IPS-18a (cell line): ENCODE data around the gene NDUFAF8.
"Not testable (repeated sequence)": the region's sequence is repeated elsewhere in the genome, so short reads cannot be mapped to it uniquely, and the experiment has no call there.

Experiments
- H3K27ac ChIP-seq: one replicate; pipeline ENCODE4 v1.5.1; 2013; ENCODE audit warnings: low read length
- H3K27me3 ChIP-seq: one replicate; pipeline ENCODE4 v1.6.1; 2013; ENCODE audit warnings: mild to moderate bottlenecking, low read length; ENCODE audit not compliant: control insufficient read depth, insufficient read depth
- H3K36me3 ChIP-seq: one replicate; pipeline ENCODE4 v1.6.1; 2013; ENCODE audit warnings: low read depth, low read length; ENCODE audit not compliant: control insufficient read depth
- H3K4me1 ChIP-seq: one replicate; pipeline ENCODE4 v1.6.1; 2013; ENCODE audit warnings: low read depth, low read length; ENCODE audit not compliant: control insufficient read depth
- H3K4me3 ChIP-seq: one replicate; pipeline ENCODE4 v1.5.1; 2013; ENCODE audit warnings: low read length
- H3K9ac ChIP-seq: one replicate; pipeline ENCODE4 v1.6.1; 2013; ENCODE audit warnings: mild to moderate bottlenecking, low read length, moderate library complexity
- H3K9me3 ChIP-seq: one replicate; pipeline ENCODE4 v1.6.1; 2013; ENCODE audit warnings: low read depth, low read length; ENCODE audit not compliant: control insufficient read depth

Gene NDUFAF8

DNA sequence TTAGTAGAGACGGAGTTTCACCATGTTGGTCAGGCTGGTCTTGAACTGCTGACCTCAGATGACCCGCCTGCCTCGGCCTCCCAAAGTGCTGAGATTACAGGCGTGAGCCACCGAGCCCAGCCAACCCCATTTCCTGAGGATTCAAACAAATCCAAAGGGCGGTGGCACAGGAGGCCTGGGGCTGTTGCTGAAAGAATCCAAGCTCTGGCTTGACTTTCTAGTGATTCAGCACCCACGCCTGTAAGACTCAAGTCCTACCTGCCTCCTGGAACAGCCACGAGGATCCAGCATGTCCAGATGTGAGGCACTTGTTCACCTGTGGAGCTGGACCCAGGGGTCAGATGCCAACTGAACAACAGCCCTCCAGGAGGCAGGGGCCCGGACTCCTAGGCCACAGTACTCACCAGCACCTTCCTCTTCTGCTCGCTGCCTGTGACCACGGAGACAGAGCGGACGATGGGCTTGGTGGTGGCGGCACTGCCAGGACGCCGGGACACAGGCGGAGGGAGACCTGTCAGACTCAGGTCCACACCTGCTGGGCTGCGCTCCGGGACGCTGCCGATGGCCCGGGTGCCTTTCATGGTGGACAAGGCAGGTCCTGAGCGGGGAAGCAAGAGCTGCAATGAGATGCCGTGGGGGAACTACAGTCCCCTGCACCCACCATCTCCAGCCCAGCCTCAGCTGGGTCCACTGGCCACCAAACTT is 19.5 kb upstream of the NDUFAF8 start:
- H3K27me3 ChIP-seq: no peaks in the 10 kb centered on the region
- no peak overlapping the region for H3K27ac ChIP-seq
- H3K4me1 ChIP-seq: peaks cover 5% of the 10 kb centered on the region
- no peaks in the 10 kb centered on the region for H3K9me3 ChIP-seq
- H3K4me3 ChIP-seq: no peak overlapping the region
- H3K9ac ChIP-seq: no peak overlapping the region
- peaks cover 3% of the 10 kb centered on the region for H3K36me3 ChIP-seq

GRCh38 chr17:81221371-81221841 is 17.7 kb upstream of the NDUFAF8 start:
- peaks cover 5% of the 10 kb centered on the region for H3K4me1 ChIP-seq
- H3K36me3 ChIP-seq: peaks cover 3% of the 10 kb centered on the region
- no peak overlapping the region for H3K9ac ChIP-seq
- peak overlapping the region; percentile 78 for H3K4me3 ChIP-seq
- no peak overlapping the region for H3K27ac ChIP-seq
- H3K27me3 ChIP-seq: no peaks in the 10 kb centered on the region
- H3K9me3 ChIP-seq: no peaks in the 10 kb centered on the region

- Histone ChIP-seq H3K27ac (no peak overlapping the region), H3K36me3 (peaks cover 3% of the 10 kb centered on the region), H3K9me3 (no peaks in the 10 kb centered on the region), H3K27me3 (no peaks in the 10 kb centered on the region), H3K9ac (peak overlapping the region; percentile 57), H3K4me3 (peak overlapping the region; percentile 78), H3K4me1 (peaks cover 5% of the 10 kb centered on the region)
These were observed 17.1 kb upstream of the NDUFAF8 start for GRCh38 chr17:81221842-81222619.

GRCh38 chr17:81222620-81222905 is 16.6 kb upstream of the NDUFAF8 start:
- peak overlapping the region; percentile 78 for H3K4me3 ChIP-seq
- H3K27me3 ChIP-seq: no peaks in the 10 kb centered on the region
- peaks cover 1% of the 10 kb centered on the region for H3K36me3 ChIP-seq
- H3K27ac ChIP-seq: no peak overlapping the region
- peaks cover 5% of the 10 kb centered on the region for H3K4me1 ChIP-seq
- H3K9ac ChIP-seq: peak overlapping the region; percentile 57
- no peaks in the 10 kb centered on the region for H3K9me3 ChIP-seq

- peak within 1 kb of the TSS; percentile 78 for H3K4me3 ChIP-seq
- peaks cover 5% of the 10 kb centered on the region for H3K4me1 ChIP-seq
- no peaks in the 10 kb centered on the region for H3K36me3 ChIP-seq
- no peaks in the 10 kb centered on the region for H3K9me3 ChIP-seq
- H3K9ac ChIP-seq: peak within 1 kb of the TSS; percentile 71
- no peaks in the 10 kb centered on the region for H3K27me3 ChIP-seq
- H3K27ac ChIP-seq: no peak within 1 kb of the TSS
These were observed 16.0 kb upstream of the NDUFAF8 start, which contains the start of gene CEP131 for GRCh38 chr17:81222906-81223761. Gene CEP131, minus strand, starts transcription at chr17:81222965. Its CDS starts 2,909 bp downstream, at chr17:81220056.

- H3K9ac ChIP-seq: peak overlapping the region; percentile 71
- H3K4me3 ChIP-seq: peak overlapping the region; percentile 60
- H3K36me3 ChIP-seq: no peaks in the 10 kb centered on the region
- no peaks in the 10 kb centered on the region for H3K27me3 ChIP-seq
- H3K4me1 ChIP-seq: peaks cover 5% of the 10 kb centered on the region
- no peak overlapping the region for H3K27ac ChIP-seq
- H3K9me3 ChIP-seq: no peaks in the 10 kb centered on the region
These were observed 15.4 kb upstream of the NDUFAF8 start for GRCh38 chr17:81223762-81224130.

GRCh38 chr17:81227630-81228029 is 11.5 kb upstream of the NDUFAF8 start:
- H3K4me3 ChIP-seq, H3K9me3 ChIP-seq, H3K36me3 ChIP-seq, H3K9ac ChIP-seq, H3K4me1 ChIP-seq, H3K27me3 ChIP-seq, H3K27ac ChIP-seq: not testable (repeated sequence)

GRCh38 chr17:81228420-81228819 is 10.7 kb upstream of the NDUFAF8 start:
- no peak overlapping the region for H3K4me3 ChIP-seq
- no peaks in the 10 kb centered on the region for H3K4me1 ChIP-seq
- no peaks in the 10 kb centered on the region for H3K27me3 ChIP-seq
- H3K9me3 ChIP-seq: no peaks in the 10 kb centered on the region
- peaks cover 9% of the 10 kb centered on the region for H3K36me3 ChIP-seq
- no peak overlapping the region for H3K9ac ChIP-seq
- no peak overlapping the region for H3K27ac ChIP-seq

DNA sequence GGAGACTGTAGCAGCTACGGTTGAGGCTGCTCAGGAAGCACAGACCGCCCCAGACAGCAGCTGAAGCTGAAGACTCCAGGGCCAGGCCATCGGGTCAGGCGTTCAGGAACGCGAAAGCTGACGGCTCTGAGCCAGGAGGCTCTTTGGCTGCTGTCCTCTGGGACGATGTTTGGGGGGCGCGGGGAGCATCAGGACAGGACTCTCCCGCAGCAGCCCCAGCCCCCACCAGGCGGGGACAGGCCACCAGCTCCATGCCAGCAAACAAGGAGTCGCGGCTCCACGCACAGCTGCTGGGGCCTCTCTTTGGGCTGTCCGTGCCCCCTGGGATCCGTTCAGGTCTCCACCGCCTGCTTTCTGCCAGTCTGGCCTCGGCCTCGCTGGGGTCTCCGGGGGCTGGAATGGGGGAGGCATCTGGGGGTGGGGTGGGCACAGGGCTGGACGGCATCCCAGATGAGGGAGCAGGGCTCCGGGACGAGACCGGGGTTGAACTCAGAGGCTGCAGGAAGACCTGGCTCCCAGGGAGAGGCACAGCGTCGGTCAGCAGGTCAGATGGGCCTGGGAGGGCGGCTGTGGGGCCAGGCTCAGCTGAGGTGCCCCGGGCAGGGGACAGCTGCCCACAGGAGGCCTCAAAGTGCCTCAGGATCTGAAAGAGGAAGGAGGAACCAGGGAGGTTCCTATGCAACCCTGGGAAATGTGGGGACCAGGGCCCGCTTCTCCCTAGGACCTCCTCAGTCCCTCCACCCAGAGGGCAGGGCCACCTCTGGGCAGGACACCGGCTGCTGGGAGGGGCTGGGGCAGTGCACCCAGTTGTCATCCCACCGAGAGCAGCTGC is 10.1 kb upstream of the NDUFAF8 start:
- Histone ChIP-seq H3K27ac (no peak overlapping the region), H3K4me3 (no peak overlapping the region), H3K36me3 (peaks cover 9% of the 10 kb centered on the region)

GRCh38 chr17:81229666-81229920 is 9.5 kb upstream of the NDUFAF8 start:
- Histone ChIP-seq H3K27me3 (no peaks in the 10 kb centered on the region), H3K9me3 (no peaks in the 10 kb centered on the region), H3K27ac (no peak overlapping the region), H3K36me3 (peaks cover 9% of the 10 kb centered on the region), H3K9ac (no peak overlapping the region), H3K4me1 (no peaks in the 10 kb centered on the region), H3K4me3 (no peak overlapping the region)

More for the DNA sequence above, 10.1 kb upstream of the NDUFAF8 start:
- no peak overlapping the region for H3K9ac ChIP-seq
- H3K4me1 ChIP-seq: no peaks in the 10 kb centered on the region
- H3K27me3 ChIP-seq: no peaks in the 10 kb centered on the region
- H3K9me3 ChIP-seq: no peaks in the 10 kb centered on the region
